ENCODE results near the gene IL11.

IL11 gene

DNA sequence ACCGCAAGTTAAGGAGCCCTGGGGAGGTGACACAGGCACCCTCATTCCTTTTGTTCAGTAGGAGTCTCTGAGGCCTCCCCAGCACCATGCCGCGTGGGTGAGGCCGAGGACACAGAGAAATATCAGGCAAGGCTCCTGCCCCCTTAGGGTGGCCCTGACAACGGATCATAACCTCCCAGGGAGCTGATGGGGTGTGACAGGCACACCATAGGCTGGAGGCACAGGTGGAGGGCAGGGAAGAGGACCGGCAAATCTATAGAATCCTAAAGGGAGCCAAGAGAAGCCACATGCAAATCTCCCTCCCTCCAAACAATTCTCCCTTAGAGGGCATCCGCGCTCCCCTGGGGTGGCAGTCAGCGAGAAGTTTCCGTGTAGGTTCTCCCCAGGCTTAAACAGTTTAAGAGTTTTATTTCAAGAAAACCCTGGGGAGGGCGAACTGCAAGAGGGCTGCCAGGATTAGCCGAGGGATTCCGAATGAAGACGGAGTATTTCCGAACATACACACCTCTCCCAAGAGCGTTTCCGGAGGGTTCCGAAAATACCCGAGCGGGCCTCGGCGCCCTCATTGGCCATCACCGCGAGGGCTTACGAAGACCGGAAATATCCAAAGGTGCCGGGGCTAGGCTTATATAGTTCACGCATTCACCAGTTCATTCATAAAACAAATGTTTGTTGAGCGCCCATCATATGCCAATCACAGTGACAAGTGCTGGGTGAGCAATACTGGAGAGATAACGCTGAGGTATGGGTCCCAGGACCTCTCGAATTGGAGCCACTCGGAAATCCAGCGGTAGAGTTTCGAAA lies 14.9 kb upstream of the IL11 start:
- TF ChIP-seq, protein P1, sequence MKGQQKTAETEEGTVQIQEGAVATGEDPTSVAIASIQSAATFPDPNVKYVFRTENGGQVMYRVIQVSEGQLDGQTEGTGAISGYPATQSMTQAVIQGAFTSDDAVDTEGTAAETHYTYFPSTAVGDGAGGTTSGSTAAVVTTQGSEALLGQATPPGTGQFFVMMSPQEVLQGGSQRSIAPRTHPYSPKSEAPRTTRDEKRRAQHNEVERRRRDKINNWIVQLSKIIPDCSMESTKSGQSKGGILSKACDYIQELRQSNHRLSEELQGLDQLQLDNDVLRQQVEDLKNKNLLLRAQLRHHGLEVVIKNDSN (IDR thresholded peaks at IDR 0.05): no peak
- TF ChIP-seq, protein P2, sequence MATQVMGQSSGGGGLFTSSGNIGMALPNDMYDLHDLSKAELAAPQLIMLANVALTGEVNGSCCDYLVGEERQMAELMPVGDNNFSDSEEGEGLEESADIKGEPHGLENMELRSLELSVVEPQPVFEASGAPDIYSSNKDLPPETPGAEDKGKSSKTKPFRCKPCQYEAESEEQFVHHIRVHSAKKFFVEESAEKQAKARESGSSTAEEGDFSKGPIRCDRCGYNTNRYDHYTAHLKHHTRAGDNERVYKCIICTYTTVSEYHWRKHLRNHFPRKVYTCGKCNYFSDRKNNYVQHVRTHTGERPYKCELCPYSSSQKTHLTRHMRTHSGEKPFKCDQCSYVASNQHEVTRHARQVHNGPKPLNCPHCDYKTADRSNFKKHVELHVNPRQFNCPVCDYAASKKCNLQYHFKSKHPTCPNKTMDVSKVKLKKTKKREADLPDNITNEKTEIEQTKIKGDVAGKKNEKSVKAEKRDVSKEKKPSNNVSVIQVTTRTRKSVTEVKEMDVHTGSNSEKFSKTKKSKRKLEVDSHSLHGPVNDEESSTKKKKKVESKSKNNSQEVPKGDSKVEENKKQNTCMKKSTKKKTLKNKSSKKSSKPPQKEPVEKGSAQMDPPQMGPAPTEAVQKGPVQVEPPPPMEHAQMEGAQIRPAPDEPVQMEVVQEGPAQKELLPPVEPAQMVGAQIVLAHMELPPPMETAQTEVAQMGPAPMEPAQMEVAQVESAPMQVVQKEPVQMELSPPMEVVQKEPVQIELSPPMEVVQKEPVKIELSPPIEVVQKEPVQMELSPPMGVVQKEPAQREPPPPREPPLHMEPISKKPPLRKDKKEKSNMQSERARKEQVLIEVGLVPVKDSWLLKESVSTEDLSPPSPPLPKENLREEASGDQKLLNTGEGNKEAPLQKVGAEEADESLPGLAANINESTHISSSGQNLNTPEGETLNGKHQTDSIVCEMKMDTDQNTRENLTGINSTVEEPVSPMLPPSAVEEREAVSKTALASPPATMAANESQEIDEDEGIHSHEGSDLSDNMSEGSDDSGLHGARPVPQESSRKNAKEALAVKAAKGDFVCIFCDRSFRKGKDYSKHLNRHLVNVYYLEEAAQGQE (IDR thresholded peaks at IDR 0.05; ENCODE audit: low read depth): no peak
- TF ChIP-seq CEBPB (IDR thresholded peaks at IDR 0.05): no peak
- TF ChIP-seq TCF12 (IDR thresholded peaks at IDR 0.05; ENCODE audit: low read depth): no peak
- TF ChIP-seq NFIC (IDR thresholded peaks at IDR 0.05): no peak
- no peak for TF ChIP-seq YY1 (IDR thresholded peaks at IDR 0.05; ENCODE audit: low read depth)
- TF ChIP-seq RAD21 (IDR thresholded peaks at IDR 0.05; ENCODE audit: low read depth): no peak
- TF ChIP-seq ZBTB7A (IDR thresholded peaks at IDR 0.05; ENCODE audit: low read depth): no peak

DNA sequence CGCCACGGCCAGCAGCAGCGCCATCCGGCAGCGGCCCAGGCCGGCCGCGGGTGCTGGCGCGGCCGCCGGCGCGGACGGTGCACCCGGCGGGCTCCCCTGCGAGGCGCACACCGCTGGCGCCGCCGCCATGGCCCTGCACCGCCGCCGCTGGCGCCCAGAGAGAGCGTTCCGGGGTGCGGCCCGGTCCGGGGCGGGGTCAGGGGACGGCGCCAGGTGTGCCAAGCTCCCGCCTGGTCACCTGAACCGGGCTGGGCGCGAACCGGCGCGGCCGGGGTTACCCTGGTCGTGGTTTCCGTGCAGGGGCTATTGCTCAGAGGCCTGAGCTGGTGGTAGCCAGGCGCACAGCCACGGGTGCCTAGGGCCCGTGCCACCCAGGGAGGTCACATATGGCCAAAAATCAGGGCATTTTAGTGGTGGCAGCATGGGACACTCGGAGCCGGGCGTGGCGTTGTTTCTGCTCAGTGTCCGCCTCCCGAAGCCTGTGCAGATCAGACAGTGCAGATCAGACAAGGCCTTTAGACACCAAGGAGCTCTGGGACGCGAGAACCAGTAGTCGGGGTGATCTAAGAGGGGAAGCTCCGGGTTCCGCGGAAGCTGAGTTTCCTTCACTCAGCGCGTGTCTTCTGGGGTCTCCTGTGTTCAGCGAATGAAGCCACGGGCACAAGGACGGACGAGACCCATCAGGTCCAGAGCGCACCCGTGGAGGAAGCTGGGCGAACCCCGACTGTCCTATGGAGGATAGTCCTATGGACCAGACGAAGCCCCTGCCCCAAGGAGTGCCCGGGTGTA lies 14.1 kb upstream of the IL11 start, which contains the start of gene TMEM238:
Gene TMEM238 (minus strand): TSS at position 162 of the 789 bp plus-strand sequence. CDS start 33 bp downstream, at position 129.
- TF ChIP-seq, protein P3, sequence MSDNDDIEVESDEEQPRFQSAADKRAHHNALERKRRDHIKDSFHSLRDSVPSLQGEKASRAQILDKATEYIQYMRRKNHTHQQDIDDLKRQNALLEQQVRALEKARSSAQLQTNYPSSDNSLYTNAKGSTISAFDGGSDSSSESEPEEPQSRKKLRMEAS (IDR thresholded peaks at IDR 0.05): no peak
- TF ChIP-seq ZBTB7A (IDR thresholded peaks at IDR 0.05; ENCODE audit: low read depth): no peak; the same call in 1 of the 2 replicates
- TF ChIP-seq, protein P1 (IDR thresholded peaks at IDR 0.05): peak; percentile 27; the same call in 1 of the 2 replicates
- TF ChIP-seq CEBPB (IDR thresholded peaks at IDR 0.05): no peak
- peak; percentile 20; the same call in 1 of the 2 replicates for TF ChIP-seq EP300 (IDR thresholded peaks at IDR 0.05; ENCODE audit: borderline replicate concordance)
- TF ChIP-seq, protein P2 (IDR thresholded peaks at IDR 0.05; ENCODE audit: low read depth): no peak
- no peak for TF ChIP-seq TCF12 (IDR thresholded peaks at IDR 0.05; ENCODE audit: low read depth)
- TF ChIP-seq CREB1 (IDR thresholded peaks at IDR 0.05; ENCODE audit: low read depth): no peak
- no peak for TF ChIP-seq RAD21 (IDR thresholded peaks at IDR 0.05; ENCODE audit: low read depth)
- no peak for TF ChIP-seq FOXM1 (IDR thresholded peaks at IDR 0.05; ENCODE audit: borderline replicate concordance, low read depth)
- TF ChIP-seq NFIC (IDR thresholded peaks at IDR 0.05): no peak
- no peak for TF ChIP-seq TEAD4 (IDR thresholded peaks at IDR 0.05)
- TF ChIP-seq TAF1 (IDR thresholded peaks at IDR 0.05; ENCODE audit: low read depth): peak; percentile 25; the same call in 1 of the 2 replicates
- no peak for TF ChIP-seq EGR1 (IDR thresholded peaks at IDR 0.05)
- TF ChIP-seq YY1 (IDR thresholded peaks at IDR 0.05; ENCODE audit: low read depth): peak; percentile 78

DNA sequence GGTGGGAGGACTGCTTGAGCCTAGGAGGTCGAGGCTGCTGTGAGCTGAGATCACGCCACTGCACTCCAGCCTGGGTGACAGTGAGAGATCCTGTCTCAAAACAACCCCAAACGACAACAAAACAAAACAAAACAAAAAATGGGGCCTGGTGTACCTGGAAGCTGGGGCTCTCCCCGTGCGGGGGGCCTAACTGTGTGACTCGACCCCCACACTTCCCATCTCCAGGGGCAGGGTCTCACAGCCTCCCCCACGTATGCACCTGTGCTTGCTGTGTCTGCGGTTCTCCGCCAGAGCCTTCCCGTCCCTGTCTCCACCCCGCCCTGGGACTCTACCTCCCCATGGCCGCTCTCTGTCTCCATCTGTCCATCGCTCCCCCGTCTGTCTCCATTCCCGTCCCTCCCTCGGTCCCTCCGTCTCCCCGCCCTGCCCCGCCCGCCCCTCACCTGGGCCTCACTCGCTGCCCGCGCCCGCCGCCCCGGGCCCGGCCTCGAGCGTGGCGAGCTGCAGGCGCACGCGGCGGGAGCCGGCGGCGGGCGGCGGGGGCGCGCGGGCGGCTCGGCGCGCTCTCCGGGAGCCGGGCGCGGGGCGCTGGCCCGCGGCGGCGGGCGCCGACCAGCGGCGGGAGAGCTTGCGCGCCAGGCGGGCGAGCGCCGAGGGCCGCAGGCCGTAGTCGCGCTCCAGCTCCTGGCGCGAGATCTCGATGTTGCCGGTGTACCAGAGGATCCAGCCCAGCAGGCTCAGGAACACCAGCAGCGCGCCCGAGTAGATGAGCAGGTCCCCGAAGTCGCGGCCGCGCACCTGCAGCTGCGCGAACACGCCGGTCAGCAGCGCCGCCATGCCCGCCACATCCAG lies 13.2 kb upstream of the IL11 start:
- TF ChIP-seq TAF1 (IDR thresholded peaks at IDR 0.05; ENCODE audit: low read depth): peak; percentile 13; the same call in 1 of the 2 replicates
- TF ChIP-seq, protein P3 (IDR thresholded peaks at IDR 0.05): peak; percentile 51
- no peak for TF ChIP-seq EGR1 (IDR thresholded peaks at IDR 0.05)

DNA sequence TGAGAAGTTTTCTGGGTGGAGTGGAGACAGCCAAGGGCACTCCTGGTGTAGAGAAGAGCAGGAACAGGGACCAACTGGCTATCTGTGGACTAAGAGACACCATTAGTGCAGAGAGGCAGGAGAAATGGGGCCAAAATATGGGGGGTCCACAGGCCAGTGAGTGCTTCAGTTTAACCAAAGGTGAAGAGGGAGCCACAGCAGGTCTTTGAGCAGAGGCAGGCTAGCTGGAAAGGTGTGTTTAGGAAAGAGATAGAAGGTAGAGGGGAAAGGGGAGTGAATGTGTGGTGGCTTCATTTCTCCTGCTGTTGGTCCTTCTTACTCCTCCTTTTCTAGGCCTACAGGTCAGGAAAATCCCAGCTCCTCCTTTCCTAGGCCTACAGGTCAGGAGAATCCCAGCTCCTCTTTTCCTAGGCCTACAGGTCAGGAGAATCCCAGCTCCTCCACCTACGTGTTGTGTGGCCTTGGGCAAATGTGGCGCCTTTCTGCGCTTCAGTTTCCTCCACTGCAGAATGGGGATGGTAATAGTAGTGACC lies 12.3 kb upstream of the IL11 start:
- TF ChIP-seq FOXM1 (IDR thresholded peaks at IDR 0.05; ENCODE audit: borderline replicate concordance, low read depth) (no peak), EGR1 (IDR thresholded peaks at IDR 0.05) (no peak), NFIC (IDR thresholded peaks at IDR 0.05) (no peak), TEAD4 (IDR thresholded peaks at IDR 0.05) (no peak), CEBPB (IDR thresholded peaks at IDR 0.05) (no peak), TAF1 (IDR thresholded peaks at IDR 0.05; ENCODE audit: low read depth) (no peak), RAD21 (IDR thresholded peaks at IDR 0.05; ENCODE audit: low read depth) (no peak), CREB1 (IDR thresholded peaks at IDR 0.05; ENCODE audit: low read depth) (no peak), EP300 (IDR thresholded peaks at IDR 0.05; ENCODE audit: borderline replicate concordance) (no peak), ZBTB7A (IDR thresholded peaks at IDR 0.05; ENCODE audit: low read depth) (no peak)
- TF ChIP-seq, protein P1 (IDR thresholded peaks at IDR 0.05): no peak
- TF ChIP-seq, protein P3 (IDR thresholded peaks at IDR 0.05): no peak

All from Ishikawa (cell line).